ENCODE measurements around the gene CLSTN3. TPM values are rescaled to one million over a fixed set of nuclear protein-coding genes. Genes with fewer than 3 reads are reported as not detected.

CLSTN3 gene
- total and polyA plus RNA-seq, 2 of the 13 experiments (the other 11 are each of a cell fraction or from before 2014, with no cell fraction given) = 26.2 to 94.1 TPM

DNA sequence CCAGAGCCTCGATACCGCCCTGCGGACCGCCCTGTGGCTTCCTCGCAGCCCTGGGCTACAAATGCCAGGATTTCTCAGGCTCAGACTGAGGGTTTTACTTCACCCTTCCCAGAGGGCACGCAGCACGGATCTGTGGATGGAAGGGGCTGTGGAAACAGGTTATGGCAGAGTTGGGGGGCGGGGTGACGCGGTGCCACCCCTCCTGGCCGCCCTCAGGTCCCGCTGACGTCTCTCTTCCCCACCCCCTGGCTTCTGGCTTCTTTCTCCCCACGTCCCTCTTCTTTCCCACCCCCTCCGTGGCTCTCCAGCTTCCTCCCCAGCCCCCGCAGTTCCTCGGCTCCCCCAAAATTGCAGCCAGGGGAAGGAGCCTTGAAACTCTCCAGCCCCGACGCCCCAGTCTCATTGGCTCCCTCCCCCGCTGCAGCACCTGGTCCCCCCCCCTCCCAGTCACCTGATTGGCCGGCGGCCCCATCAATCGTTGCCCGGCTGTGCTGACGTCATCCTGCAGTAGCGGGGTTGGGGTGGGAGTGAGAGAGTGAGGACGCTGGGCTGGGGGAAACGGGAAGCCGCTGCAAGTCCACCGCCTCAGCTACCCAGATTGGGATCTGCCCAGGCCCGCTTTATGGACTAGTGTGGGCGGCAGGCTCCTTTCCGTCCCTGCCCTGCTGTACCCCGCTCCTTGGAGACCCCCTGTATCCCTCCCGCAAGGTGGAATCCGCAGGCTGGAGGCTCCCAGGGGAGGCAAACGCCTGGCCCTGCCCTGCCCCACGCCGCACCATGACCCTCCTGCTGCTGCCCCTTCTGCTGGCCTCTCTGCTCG lies at the start of gene CLSTN3 (continued):
- TF ChIP-seq, protein P1, sequence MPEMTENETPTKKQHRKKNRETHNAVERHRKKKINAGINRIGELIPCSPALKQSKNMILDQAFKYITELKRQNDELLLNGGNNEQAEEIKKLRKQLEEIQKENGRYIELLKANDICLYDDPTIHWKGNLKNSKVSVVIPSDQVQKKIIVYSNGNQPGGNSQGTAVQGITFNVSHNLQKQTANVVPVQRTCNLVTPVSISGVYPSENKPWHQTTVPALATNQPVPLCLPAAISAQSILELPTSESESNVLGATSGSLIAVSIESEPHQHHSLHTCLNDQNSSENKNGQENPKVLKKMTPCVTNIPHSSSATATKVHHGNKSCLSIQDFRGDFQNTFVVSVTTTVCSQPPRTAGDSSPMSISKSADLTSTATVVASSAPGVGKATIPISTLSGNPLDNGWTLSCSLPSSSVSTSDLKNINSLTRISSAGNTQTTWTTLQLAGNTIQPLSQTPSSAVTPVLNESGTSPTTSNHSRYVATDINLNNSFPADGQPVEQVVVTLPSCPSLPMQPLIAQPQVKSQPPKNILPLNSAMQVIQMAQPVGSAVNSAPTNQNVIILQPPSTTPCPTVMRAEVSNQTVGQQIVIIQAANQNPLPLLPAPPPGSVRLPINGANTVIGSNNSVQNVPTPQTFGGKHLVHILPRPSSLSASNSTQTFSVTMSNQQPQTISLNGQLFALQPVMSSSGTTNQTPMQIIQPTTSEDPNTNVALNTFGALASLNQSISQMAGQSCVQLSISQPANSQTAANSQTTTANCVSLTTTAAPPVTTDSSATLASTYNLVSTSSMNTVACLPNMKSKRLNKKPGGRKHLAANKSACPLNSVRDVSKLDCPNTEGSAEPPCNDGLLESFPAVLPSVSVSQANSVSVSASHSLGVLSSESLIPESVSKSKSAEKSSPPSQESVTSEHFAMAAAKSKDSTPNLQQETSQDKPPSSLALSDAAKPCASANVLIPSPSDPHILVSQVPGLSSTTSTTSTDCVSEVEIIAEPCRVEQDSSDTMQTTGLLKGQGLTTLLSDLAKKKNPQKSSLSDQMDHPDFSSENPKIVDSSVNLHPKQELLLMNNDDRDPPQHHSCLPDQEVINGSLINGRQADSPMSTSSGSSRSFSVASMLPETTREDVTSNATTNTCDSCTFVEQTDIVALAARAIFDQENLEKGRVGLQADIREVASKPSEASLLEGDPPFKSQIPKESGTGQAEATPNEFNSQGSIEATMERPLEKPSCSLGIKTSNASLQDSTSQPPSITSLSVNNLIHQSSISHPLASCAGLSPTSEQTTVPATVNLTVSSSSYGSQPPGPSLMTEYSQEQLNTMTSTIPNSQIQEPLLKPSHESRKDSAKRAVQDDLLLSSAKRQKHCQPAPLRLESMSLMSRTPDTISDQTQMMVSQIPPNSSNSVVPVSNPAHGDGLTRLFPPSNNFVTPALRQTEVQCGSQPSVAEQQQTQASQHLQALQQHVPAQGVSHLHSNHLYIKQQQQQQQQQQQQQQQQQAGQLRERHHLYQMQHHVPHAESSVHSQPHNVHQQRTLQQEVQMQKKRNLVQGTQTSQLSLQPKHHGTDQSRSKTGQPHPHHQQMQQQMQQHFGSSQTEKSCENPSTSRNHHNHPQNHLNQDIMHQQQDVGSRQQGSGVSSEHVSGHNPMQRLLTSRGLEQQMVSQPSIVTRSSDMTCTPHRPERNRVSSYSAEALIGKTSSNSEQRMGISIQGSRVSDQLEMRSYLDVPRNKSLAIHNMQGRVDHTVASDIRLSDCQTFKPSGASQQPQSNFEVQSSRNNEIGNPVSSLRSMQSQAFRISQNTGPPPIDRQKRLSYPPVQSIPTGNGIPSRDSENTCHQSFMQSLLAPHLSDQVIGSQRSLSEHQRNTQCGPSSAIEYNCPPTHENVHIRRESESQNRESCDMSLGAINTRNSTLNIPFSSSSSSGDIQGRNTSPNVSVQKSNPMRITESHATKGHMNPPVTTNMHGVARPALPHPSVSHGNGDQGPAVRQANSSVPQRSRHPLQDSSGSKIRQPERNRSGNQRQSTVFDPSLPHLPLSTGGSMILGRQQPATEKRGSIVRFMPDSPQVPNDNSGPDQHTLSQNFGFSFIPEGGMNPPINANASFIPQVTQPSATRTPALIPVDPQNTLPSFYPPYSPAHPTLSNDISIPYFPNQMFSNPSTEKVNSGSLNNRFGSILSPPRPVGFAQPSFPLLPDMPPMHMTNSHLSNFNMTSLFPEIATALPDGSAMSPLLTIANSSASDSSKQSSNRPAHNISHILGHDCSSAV (CRISPR knock-in tag; IDR thresholded peaks at IDR 0.05; ENCODE audit: borderline replicate concordance) = no peak
- TF ChIP-seq ATF7 (IDR thresholded peaks at IDR 0.05) (peak; percentile 92), ATF7 (CRISPR knock-in tag; IDR thresholded peaks at IDR 0.05) (peak; percentile 90), ZFYVE20 (CRISPR knock-in tag; IDR thresholded peaks at IDR 0.05; ENCODE audit: borderline replicate concordance, low read depth) (no peak), ZNF510 (CRISPR knock-in tag; IDR thresholded peaks at IDR 0.05; ENCODE audit: low read depth) (no peak), GTF2F1 (IDR thresholded peaks at IDR 0.05; ENCODE audit: low read length) (no peak), CENPX (CRISPR knock-in tag; IDR thresholded peaks at IDR 0.05) (no peak), TBX2 (CRISPR knock-in tag; IDR thresholded peaks at IDR 0.05; ENCODE audit: borderline replicate concordance) (no peak)
- TF ChIP-seq, protein P2, sequence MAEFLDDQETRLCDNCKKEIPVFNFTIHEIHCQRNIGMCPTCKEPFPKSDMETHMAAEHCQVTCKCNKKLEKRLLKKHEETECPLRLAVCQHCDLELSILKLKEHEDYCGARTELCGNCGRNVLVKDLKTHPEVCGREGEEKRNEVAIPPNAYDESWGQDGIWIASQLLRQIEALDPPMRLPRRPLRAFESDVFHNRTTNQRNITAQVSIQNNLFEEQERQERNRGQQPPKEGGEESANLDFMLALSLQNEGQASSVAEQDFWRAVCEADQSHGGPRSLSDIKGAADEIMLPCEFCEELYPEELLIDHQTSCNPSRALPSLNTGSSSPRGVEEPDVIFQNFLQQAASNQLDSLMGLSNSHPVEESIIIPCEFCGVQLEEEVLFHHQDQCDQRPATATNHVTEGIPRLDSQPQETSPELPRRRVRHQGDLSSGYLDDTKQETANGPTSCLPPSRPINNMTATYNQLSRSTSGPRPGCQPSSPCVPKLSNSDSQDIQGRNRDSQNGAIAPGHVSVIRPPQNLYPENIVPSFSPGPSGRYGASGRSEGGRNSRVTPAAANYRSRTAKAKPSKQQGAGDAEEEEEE (CRISPR knock-in tag; IDR thresholded peaks at IDR 0.05; ENCODE audit: borderline replicate concordance) = no peak
- TF ChIP-seq, protein P3, sequence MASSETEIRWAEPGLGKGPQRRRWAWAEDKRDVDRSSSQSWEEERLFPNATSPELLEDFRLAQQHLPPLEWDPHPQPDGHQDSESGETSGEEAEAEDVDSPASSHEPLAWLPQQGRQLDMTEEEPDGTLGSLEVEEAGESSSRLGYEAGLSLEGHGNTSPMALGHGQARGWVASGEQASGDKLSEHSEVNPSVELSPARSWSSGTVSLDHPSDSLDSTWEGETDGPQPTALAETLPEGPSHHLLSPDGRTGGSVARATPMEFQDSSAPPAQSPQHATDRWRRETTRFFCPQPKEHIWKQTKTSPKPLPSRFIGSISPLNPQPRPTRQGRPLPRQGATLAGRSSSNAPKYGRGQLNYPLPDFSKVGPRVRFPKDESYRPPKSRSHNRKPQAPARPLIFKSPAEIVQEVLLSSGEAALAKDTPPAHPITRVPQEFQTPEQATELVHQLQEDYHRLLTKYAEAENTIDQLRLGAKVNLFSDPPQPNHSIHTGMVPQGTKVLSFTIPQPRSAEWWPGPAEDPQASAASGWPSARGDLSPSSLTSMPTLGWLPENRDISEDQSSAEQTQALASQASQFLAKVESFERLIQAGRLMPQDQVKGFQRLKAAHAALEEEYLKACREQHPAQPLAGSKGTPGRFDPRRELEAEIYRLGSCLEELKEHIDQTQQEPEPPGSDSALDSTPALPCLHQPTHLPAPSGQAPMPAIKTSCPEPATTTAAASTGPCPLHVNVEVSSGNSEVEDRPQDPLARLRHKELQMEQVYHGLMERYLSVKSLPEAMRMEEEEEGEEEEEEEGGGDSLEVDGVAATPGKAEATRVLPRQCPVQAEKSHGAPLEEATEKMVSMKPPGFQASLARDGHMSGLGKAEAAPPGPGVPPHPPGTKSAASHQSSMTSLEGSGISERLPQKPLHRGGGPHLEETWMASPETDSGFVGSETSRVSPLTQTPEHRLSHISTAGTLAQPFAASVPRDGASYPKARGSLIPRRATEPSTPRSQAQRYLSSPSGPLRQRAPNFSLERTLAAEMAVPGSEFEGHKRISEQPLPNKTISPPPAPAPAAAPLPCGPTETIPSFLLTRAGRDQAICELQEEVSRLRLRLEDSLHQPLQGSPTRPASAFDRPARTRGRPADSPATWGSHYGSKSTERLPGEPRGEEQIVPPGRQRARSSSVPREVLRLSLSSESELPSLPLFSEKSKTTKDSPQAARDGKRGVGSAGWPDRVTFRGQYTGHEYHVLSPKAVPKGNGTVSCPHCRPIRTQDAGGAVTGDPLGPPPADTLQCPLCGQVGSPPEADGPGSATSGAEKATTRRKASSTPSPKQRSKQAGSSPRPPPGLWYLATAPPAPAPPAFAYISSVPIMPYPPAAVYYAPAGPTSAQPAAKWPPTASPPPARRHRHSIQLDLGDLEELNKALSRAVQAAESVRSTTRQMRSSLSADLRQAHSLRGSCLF (CRISPR knock-in tag; IDR thresholded peaks at IDR 0.05; ENCODE audit: borderline replicate concordance) = no peak

Data from HepG2 (cell line).